Subcutaneous abdominal adipose tissue (tissue), 5 donors: ENCODE results near the gene ATP10A.

Source experiments
- H3K27ac ChIP-seq: one replicate; pipeline ENCODE4 v1.7.0; 2013; ENCODE audit warnings: low read depth, mild to moderate bottlenecking, inconsistent platforms, low read length, moderate library complexity
- H3K27me3 ChIP-seq, 5 donors: one replicate each; pipeline ENCODE4 v1.7.0; 2013; ENCODE audit warnings: low read length in 5 of 5, inconsistent platforms in 1 of 5; ENCODE audit not compliant: control insufficient read depth in 5 of 5, insufficient read depth in 4 of 5
- H3K36me3 ChIP-seq, 5 donors: one replicate each; pipeline ENCODE4 v1.7.0; 2013; ENCODE audit warnings: low read length in 5 of 5; ENCODE audit not compliant: control insufficient read depth in 5 of 5, insufficient read depth in 5 of 5
- H3K4me1 ChIP-seq, 5 donors: one replicate each; pipeline ENCODE4 v1.7.0; 2013; ENCODE audit warnings: low read length in 5 of 5, mild to moderate bottlenecking in 3 of 5, moderate library complexity in 1 of 5; ENCODE audit not compliant: control insufficient read depth in 5 of 5, insufficient read depth in 5 of 5
- H3K4me3 ChIP-seq, 5 donors: one replicate each; pipeline ENCODE4 v1.7.0; 2013; ENCODE audit warnings: low read length in 5 of 5, low read depth in 1 of 5
- H3K9ac ChIP-seq, 5 donors: one replicate each; pipeline ENCODE4 v1.7.0; 2013; ENCODE audit warnings: low read length in 5 of 5, mild to moderate bottlenecking in 4 of 5, moderate library complexity in 3 of 5
- H3K9me3 ChIP-seq, 5 donors: one replicate each; pipeline ENCODE4 v1.7.0; 2013; ENCODE audit warnings: low read length in 5 of 5; ENCODE audit not compliant: control insufficient read depth in 5 of 5
- donor health status: healthy.
- donor health status: healthy.
- donor health status: healthy.
- donor health status: healthy.
- donor health status: healthy.

The ATP10A gene

GRCh38 chr15:25738171-25738965, 124.8 kb downstream of the ATP10A start:
- Histone ChIP-seq H3K4me1 (peaks cover 0 to 41% (median 32%) of the 10 kb centered on the region in 5 donors), H3K27ac (no peak overlapping the region), H3K4me3 (no peak overlapping the region), H3K27me3 (no peaks in the 10 kb centered on the region), H3K9me3 (no peaks in the 10 kb centered on the region), H3K9ac (no peak overlapping the region), H3K36me3 (peaks cover 0 to 4% (median 0%) of the 10 kb centered on the region in 5 donors)

- Histone ChIP-seq H3K4me1 (peaks cover 0 to 33% (median 23%) of the 10 kb centered on the region in 5 donors), H3K9me3 (no peaks in the 10 kb centered on the region), H3K9ac (no peak overlapping the region), H3K4me3 (no peak overlapping the region), H3K27me3 (no peaks in the 10 kb centered on the region), H3K27ac (no peak overlapping the region), H3K36me3 (peaks cover 0 to 4% (median 0%) of the 10 kb centered on the region in 5 donors)
These were observed 125.9 kb downstream of the ATP10A start for GRCh38 chr15:25737218-25737643.

GRCh38 chr15:25736461-25736860, 126.7 kb downstream of the ATP10A start:
- H3K9me3 ChIP-seq = no peaks in the 10 kb centered on the region
- no peaks in the 10 kb centered on the region for H3K27me3 ChIP-seq
- no peak overlapping the region for H3K9ac ChIP-seq
- H3K36me3 ChIP-seq = peaks cover 0 to 4% (median 0%) of the 10 kb centered on the region in 5 donors
- no peak overlapping the region for H3K27ac ChIP-seq
- H3K4me1 ChIP-seq = peaks cover 0 to 37% (median 25%) of the 10 kb centered on the region in 5 donors
- no peak overlapping the region for H3K4me3 ChIP-seq

DNA sequence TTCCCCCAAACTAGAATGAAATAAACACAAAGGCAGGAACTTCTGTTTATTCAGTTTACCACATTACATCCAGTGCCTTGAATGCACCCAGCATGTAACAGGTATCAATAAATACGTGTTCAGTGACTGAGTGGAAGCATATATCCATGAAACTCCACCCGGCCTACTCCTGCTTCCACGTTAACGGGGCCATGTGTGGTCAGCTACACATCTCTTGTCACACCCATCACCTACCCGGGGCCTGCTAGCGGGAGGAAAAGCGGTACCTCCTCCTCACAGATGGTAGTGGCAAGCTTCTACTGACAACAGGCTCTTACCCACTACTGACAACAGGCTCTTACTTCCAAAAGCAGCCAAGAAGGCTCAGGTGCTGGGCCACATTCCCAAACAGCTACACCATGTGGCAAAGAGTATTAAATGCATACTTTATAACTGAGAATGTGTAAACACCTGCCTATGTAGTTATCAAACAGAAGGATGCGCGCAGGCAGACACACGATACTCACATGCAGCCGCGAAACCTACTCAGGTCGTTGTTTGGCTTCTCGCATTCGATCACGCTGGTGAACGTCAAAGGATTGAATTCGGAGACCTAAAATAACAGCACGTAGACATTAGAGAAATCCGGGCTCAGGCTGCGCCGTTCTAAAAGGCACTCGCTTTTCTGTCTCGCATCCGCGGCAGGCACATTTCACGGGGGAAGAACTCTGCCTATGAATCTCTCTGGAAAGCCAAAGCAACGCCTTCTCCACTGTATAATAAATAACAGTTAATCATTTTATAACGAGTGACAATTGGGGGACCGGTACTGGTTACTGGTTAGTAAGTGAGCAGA, 127.4 kb downstream of the ATP10A start:
- Histone ChIP-seq H3K9me3 (no peaks in the 10 kb centered on the region), H3K4me1 (peaks cover 0 to 41% (median 23%) of the 10 kb centered on the region in 5 donors), H3K4me3 (no peak overlapping the region), H3K27me3 (no peaks in the 10 kb centered on the region), H3K27ac (no peak overlapping the region), H3K9ac (no peak overlapping the region), H3K36me3 (peaks cover 0 to 4% (median 0%) of the 10 kb centered on the region in 5 donors)

- Histone ChIP-seq H3K4me3 (no peak overlapping the region), H3K36me3 (peaks cover 0 to 4% (median 0%) of the 10 kb centered on the region in 5 donors), H3K4me1 (peaks cover 0 to 41% (median 21%) of the 10 kb centered on the region in 5 donors), H3K27me3 (no peaks in the 10 kb centered on the region), H3K9ac (no peak overlapping the region), H3K9me3 (no peaks in the 10 kb centered on the region), H3K27ac (no peak overlapping the region)
These were observed 128.3 kb downstream of the ATP10A start for GRCh38 chr15:25734680-25735355.

DNA sequence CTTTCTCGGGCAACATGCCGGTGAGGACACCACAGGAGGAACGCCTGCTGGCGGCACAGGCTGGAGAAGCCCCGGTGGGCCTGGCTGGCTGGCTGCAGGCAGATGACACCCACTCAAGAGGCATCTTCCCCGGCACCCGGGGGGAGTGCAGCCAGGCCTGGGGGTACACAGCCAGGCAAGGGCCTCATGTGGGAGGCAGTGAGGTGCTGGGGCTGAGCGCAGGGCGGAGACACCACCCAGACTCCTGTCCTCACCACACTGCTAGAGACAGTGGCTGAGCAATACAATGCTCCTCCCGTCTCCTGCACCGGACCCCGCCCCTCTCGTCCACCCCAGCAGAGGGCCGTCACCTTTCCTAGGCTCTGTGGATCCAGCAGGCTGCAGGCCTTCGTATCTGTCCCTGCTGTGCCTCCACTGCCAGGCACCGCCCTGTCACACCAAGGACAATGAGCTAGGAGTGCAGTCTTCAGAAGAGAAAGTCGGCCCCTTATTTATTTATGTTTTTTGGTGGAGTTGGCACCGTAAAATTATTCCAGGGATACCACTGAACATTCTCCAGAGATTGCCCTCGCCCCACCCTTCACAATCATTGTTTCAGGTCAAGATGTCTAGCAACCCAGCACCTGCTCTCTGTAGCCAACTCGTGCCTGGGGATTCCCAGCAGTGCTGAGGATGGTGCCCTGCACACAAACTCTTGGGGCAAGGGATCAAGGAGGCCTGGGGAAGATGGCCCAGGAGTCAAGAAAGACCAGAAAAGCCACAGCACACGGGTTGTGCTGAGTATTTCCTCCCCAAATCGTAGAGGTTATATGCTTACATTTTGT, 129.1 kb downstream of the ATP10A start:
- H3K27ac ChIP-seq = no peak overlapping the region
- H3K27me3 ChIP-seq = no peaks in the 10 kb centered on the region
- H3K4me3 ChIP-seq = no peak overlapping the region
- peaks cover 0 to 41% (median 21%) of the 10 kb centered on the region in 5 donors for H3K4me1 ChIP-seq
- H3K9ac ChIP-seq = no peak overlapping the region
- no peaks in the 10 kb centered on the region for H3K9me3 ChIP-seq
- H3K36me3 ChIP-seq = peaks cover 0 to 4% (median 0%) of the 10 kb centered on the region in 5 donors

GRCh38 chr15:25733036-25733855, 129.9 kb downstream of the ATP10A start:
- Histone ChIP-seq H3K27me3 (no peaks in the 10 kb centered on the region), H3K4me1 (peaks cover 0 to 35% (median 21%) of the 10 kb centered on the region in 5 donors), H3K9me3 (no peaks in the 10 kb centered on the region), H3K4me3 (no peak overlapping the region), H3K36me3 (peaks cover 0 to 4% (median 0%) of the 10 kb centered on the region in 5 donors), H3K9ac (no peak overlapping the region), H3K27ac (no peak overlapping the region)

- no peak overlapping the region for H3K27ac ChIP-seq
- H3K4me3 ChIP-seq = no peak overlapping the region
- H3K4me1 ChIP-seq = peaks cover 0 to 24% (median 15%) of the 10 kb centered on the region in 5 donors
- peaks cover 0 to 4% (median 0%) of the 10 kb centered on the region in 5 donors for H3K36me3 ChIP-seq
- no peaks in the 10 kb centered on the region for H3K9me3 ChIP-seq
- H3K27me3 ChIP-seq = no peaks in the 10 kb centered on the region
- no peak overlapping the region for H3K9ac ChIP-seq
These were observed 130.9 kb downstream of the ATP10A start for GRCh38 chr15:25732191-25732590.
